ENCODE measurements around the gene LIMA1. TPM values are rescaled to one million over a fixed set of nuclear protein-coding genes. Genes with fewer than 3 reads are reported as not detected.
"Not testable (repeated sequence)": the region's sequence is repeated elsewhere in the genome, so short reads cannot be mapped to it uniquely, and the experiment has no call there.

The LIMA1 gene
- total RNA-seq, 1 experiment from 2014 or later, result 48.9 TPM

DNA sequence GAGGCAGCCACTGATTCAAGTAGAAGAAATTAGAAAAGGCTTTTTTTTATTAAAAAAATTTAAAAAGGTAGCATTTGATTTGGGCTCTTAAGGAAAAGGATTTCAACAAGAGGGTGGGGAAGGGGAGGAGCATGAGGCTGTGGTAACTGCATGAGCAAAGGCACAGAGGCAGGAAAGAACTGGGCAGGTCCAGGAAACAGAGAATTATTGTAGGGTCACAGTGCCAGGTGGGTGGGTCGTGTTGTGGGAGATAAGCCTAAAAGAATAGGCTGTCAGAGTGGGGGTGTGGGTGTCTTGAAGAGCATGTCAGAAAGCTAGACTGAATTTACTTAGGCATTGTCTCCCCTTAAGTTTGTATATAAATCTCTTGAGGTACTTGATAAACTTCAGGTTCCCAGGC is 7.8 kb downstream of the LIMA1 start:
- CTCF ChIA-PET, result interaction anchor here (0.7 kb wide), 1 partner anchor 432 kb away, joined by 3 read pairs; no protein-coding TSS in a partner anchor
- H3K27ac Mint-ChIP-seq (ENCODE audit: unreplicated experiment), result peak overlapping the region; percentile 69
- DNase-seq, result peak; percentile 51
- no peaks in the 10 kb centered on the region for H3K9me3 Mint-ChIP-seq (ENCODE audit: low read depth, unreplicated experiment)
- TF ChIP-seq, protein P1, sequence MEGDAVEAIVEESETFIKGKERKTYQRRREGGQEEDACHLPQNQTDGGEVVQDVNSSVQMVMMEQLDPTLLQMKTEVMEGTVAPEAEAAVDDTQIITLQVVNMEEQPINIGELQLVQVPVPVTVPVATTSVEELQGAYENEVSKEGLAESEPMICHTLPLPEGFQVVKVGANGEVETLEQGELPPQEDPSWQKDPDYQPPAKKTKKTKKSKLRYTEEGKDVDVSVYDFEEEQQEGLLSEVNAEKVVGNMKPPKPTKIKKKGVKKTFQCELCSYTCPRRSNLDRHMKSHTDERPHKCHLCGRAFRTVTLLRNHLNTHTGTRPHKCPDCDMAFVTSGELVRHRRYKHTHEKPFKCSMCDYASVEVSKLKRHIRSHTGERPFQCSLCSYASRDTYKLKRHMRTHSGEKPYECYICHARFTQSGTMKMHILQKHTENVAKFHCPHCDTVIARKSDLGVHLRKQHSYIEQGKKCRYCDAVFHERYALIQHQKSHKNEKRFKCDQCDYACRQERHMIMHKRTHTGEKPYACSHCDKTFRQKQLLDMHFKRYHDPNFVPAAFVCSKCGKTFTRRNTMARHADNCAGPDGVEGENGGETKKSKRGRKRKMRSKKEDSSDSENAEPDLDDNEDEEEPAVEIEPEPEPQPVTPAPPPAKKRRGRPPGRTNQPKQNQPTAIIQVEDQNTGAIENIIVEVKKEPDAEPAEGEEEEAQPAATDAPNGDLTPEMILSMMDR (IDR thresholded peaks at IDR 0.05; ENCODE audit: unreplicated experiment), result no peak
- intact Hi-C loops (cut with micrococcal nuclease; ENCODE audit: unreplicated experiment), result no loop called here
- BruUV-seq (replicated peaks), result no TSS peak
- H3K4me3 Mint-ChIP-seq (ENCODE audit: low read depth, unreplicated experiment), result no peak overlapping the region
- H3K27me3 Mint-ChIP-seq (ENCODE audit: unreplicated experiment), result no peaks in the 10 kb centered on the region
- H3K4me1 Mint-ChIP-seq (ENCODE audit: low read depth, unreplicated experiment), result peaks cover 51% of the 10 kb centered on the region
- peaks cover 29% of the 10 kb centered on the region for H3K36me3 Mint-ChIP-seq (ENCODE audit: insufficient read depth, unreplicated experiment)

DNA sequence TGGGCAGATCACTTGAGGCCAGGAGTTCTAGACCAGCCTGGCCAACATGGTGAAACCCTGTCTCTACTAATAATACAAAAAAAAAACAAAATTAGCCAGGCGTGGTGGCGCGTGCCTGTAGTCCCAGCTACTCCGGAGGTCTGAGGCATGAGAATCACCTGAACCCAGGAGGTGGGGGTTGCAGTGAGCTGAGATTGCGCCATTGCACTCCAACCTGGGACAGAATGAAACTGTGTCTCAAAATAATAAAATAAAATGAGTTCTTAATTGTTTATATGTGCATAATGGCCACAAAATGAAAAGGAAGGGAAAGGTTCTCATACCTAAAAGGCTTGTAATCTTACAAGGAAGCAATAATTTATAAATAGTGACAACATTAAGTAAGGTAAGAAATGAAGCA is 8.2 kb downstream of the LIMA1 start:
- BruUV-seq (replicated peaks); DNase-seq; H3K4me3 Mint-ChIP-seq (ENCODE audit: low read depth, unreplicated experiment); H3K9me3 Mint-ChIP-seq (ENCODE audit: low read depth, unreplicated experiment); intact Hi-C loops (cut with micrococcal nuclease; ENCODE audit: unreplicated experiment); H3K27me3 Mint-ChIP-seq (ENCODE audit: unreplicated experiment): not testable (repeated sequence)
- peaks cover 29% of the 10 kb centered on the region for H3K36me3 Mint-ChIP-seq (ENCODE audit: insufficient read depth, unreplicated experiment)
- H3K4me1 Mint-ChIP-seq (ENCODE audit: low read depth, unreplicated experiment), result peaks cover 51% of the 10 kb centered on the region
- CTCF ChIA-PET, result interaction anchor here (0.7 to 1.0 kb wide), 2 partner anchors 14 to 432 kb away, joined by 3 read pairs; no protein-coding TSS in a partner anchor
- H3K27ac Mint-ChIP-seq (ENCODE audit: unreplicated experiment), result peak overlapping the region; percentile 69

DNA sequence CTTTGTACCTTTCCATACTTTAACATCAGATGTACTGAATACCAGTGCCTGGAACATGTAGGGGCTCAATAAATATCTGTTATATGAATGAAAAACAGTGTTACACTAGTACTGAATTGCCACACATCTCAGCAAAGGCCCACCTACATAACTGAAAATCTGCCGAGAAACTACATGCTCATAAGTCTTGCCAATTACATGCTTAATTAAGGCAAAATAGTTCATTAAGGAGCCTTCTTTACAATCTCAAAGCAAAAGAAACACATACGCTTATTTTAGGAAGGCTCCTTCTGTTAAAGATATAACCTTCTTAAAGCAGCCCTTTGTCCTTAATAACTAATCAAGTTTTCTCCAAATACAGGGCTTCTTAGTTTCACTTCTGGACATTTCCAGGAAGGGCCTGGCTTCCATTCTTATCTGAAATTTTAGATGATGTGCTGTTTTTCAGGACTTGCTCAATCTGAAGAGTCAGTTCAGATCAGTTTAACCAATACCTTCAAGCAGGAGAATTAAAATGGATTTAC is 11.5 kb downstream of the LIMA1 start:
- intact Hi-C loops (cut with micrococcal nuclease; ENCODE audit: unreplicated experiment), result no loop called here
- H3K4me1 Mint-ChIP-seq (ENCODE audit: low read depth, unreplicated experiment), result peaks cover 33% of the 10 kb centered on the region
- no peaks in the 10 kb centered on the region for H3K9me3 Mint-ChIP-seq (ENCODE audit: low read depth, unreplicated experiment)
- no peak for DNase-seq
- BruUV-seq (replicated peaks), result no TSS peak
- H3K27ac Mint-ChIP-seq (ENCODE audit: unreplicated experiment), result peak overlapping the region; percentile 83
- peaks cover 17% of the 10 kb centered on the region for H3K36me3 Mint-ChIP-seq (ENCODE audit: insufficient read depth, unreplicated experiment)
- peak overlapping the region; percentile 54 for H3K4me3 Mint-ChIP-seq (ENCODE audit: low read depth, unreplicated experiment)
- H3K27me3 Mint-ChIP-seq (ENCODE audit: unreplicated experiment), result no peaks in the 10 kb centered on the region
- TF ChIP-seq, protein P1 (IDR thresholded peaks at IDR 0.05; ENCODE audit: unreplicated experiment), result no peak
- CTCF ChIA-PET, result interaction anchor here (1.2 kb wide), 1 partner anchor 12 kb away, joined by 8 read pairs; no protein-coding TSS in a partner anchor

DNA sequence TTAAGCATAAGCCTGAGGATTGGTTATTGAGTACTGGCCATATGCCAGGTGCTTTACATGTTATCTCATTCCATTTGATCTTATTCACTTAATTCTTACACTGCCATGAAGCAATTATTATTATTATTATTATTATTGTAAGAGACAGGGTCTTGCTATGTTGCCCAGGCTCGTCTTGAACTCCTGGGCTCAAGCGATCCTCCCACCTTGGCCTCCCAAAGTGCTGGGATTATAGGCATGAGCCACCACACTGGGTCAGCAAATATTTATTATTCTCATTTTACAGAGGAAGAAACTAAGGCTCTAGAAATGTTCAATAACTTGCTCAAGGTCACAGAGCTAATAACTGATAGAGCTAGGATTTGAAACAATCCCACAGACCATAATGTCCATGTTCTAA is 14.8 kb downstream of the LIMA1 start:
- Mint-ChIP-seq H3K27ac (ENCODE audit: unreplicated experiment) (no peak overlapping the region), H3K27me3 (ENCODE audit: unreplicated experiment) (no peaks in the 10 kb centered on the region), H3K4me3 (ENCODE audit: low read depth, unreplicated experiment) (no peak overlapping the region), H3K4me1 (ENCODE audit: low read depth, unreplicated experiment) (peaks cover 17% of the 10 kb centered on the region), H3K9me3 (ENCODE audit: low read depth, unreplicated experiment) (no peaks in the 10 kb centered on the region), H3K36me3 (ENCODE audit: insufficient read depth, unreplicated experiment) (peaks cover 5% of the 10 kb centered on the region)
- BruUV-seq (replicated peaks), result no TSS peak
- CTCF ChIA-PET, result no interaction called here
- no peak for DNase-seq
- intact Hi-C loops (cut with micrococcal nuclease; ENCODE audit: unreplicated experiment), result no loop called here
- TF ChIP-seq, protein P1 (IDR thresholded peaks at IDR 0.05; ENCODE audit: unreplicated experiment), result no peak

DNA sequence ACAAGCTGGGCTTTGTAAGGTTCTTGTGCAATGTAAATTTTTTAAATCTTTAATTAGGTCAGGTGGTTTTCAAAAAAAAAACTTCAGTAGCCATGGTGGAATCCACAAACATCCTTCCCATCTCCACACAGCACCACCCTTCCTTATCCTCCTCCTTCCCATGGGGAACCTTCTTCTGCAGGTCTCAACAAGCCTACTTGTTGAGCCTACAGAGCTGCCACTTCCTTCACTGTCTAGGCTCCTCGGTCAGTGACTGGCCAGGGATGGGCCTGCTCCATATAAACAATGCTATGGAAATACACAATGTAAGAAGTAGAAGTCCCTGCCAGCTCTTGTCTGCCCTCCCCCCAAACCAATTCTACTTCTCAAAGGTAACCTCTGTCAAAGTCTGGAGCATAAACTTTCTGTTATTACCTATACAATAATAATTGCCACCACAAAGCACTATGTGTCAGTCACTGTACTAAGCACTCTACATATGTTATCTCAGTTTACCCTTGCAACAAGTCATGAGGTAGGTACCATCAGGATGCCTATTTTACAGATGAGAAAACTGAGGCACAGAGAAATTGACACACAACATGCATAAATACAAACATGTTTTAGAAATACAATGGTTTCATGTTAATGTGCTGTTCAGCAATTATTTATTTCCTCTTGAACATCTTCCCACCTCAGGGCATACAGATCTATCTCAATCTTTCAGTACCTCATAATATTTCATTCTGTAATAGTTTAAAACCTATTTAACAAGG is 17.4 kb downstream of the LIMA1 start:
- TF ChIP-seq, protein P1 (IDR thresholded peaks at IDR 0.05; ENCODE audit: unreplicated experiment), result no peak
- Mint-ChIP-seq H3K27me3 (ENCODE audit: unreplicated experiment) (no peaks in the 10 kb centered on the region), H3K9me3 (ENCODE audit: low read depth, unreplicated experiment) (no peaks in the 10 kb centered on the region), H3K4me1 (ENCODE audit: low read depth, unreplicated experiment) (peaks cover 21% of the 10 kb centered on the region), H3K36me3 (ENCODE audit: insufficient read depth, unreplicated experiment) (peaks cover 3% of the 10 kb centered on the region), H3K27ac (ENCODE audit: unreplicated experiment) (no peak overlapping the region), H3K4me3 (ENCODE audit: low read depth, unreplicated experiment) (no peak overlapping the region)
- intact Hi-C loops (cut with micrococcal nuclease; ENCODE audit: unreplicated experiment), result no loop called here
- no TSS peak for BruUV-seq (replicated peaks)
- DNase-seq, result no peak
- CTCF ChIA-PET, result no interaction called here
